ENCODE measurements around the gene HM13. TPM values are rescaled to one million over a fixed set of nuclear protein-coding genes. Genes with fewer than 3 reads are reported as not detected.

HM13 gene
- total and polyA plus RNA-seq, 8 donors: 98.9 to 282 (median 114) TPM

GRCh38 chr20:31489152-31489551 is 25.1 kb upstream of the HM13 start:
- ATAC-seq (no peak), DNase-seq (no peak)
- Histone ChIP-seq H3K27ac (no peak overlapping the region), H3K4me3 (no peak overlapping the region), H3K4me1 (peaks cover 0 to 7% of the 10 kb centered on the region in 2 donors), H3K36me3 (no peaks in the 10 kb centered on the region), H3K9me3 (no peaks in the 10 kb centered on the region), H3K27me3 (peaks cover 0 to 28% of the 10 kb centered on the region in 2 donors)
- TF ChIP-seq, protein P1, sequence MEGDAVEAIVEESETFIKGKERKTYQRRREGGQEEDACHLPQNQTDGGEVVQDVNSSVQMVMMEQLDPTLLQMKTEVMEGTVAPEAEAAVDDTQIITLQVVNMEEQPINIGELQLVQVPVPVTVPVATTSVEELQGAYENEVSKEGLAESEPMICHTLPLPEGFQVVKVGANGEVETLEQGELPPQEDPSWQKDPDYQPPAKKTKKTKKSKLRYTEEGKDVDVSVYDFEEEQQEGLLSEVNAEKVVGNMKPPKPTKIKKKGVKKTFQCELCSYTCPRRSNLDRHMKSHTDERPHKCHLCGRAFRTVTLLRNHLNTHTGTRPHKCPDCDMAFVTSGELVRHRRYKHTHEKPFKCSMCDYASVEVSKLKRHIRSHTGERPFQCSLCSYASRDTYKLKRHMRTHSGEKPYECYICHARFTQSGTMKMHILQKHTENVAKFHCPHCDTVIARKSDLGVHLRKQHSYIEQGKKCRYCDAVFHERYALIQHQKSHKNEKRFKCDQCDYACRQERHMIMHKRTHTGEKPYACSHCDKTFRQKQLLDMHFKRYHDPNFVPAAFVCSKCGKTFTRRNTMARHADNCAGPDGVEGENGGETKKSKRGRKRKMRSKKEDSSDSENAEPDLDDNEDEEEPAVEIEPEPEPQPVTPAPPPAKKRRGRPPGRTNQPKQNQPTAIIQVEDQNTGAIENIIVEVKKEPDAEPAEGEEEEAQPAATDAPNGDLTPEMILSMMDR (IDR thresholded peaks at IDR 0.05): no peak
- intact Hi-C loops (cut with DNase I): no loop called here

- intact Hi-C loops (cut with DNase I): no loop called here
- Histone ChIP-seq H3K27me3 (peaks cover 0 to 12% of the 10 kb centered on the region in 2 donors), H3K36me3 (no peaks in the 10 kb centered on the region), H3K27ac (no peak overlapping the region), H3K4me1 (peaks cover 0 to 3% of the 10 kb centered on the region in 2 donors), H3K9me3 (no peaks in the 10 kb centered on the region), H3K4me3 (no peak overlapping the region)
- ATAC-seq: no peak
- TF ChIP-seq, protein P1 (IDR thresholded peaks at IDR 0.05): no peak
- no peak for DNase-seq
These were observed 23.5 kb upstream of the HM13 start for GRCh38 chr20:31490752-31491151.

DNA sequence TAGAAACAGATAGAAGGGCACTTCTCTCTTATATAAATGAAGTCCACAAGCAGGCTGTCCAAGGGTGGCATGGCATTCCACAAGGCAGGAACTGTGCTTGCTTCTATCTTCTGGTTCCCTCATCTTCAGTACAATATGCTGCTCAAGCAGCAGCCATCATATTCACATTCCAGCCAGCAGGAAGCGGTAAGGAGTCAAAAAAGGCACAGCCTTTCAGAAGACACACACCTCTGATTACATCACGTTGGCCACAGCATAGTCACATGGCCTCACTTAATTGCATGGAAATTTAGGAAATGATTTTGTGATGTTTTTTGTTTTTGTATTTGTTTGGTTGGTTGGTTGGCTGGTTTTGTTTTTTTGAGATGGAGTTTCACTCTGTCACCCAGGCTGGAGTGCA is 20.1 kb upstream of the HM13 start:
- ATAC-seq: no peak
- Histone ChIP-seq H3K36me3 (no peaks in the 10 kb centered on the region), H3K27me3 (peaks cover 0 to 8% of the 10 kb centered on the region in 2 donors), H3K4me1 (peaks cover 0 to 5% of the 10 kb centered on the region in 2 donors), H3K4me3 (no peak overlapping the region), H3K9me3 (no peaks in the 10 kb centered on the region), H3K27ac (no peak overlapping the region)
- TF ChIP-seq, protein P1 (IDR thresholded peaks at IDR 0.05): peak in 1 of 2 donors; percentile 23
- intact Hi-C loops (cut with DNase I): no loop called here
- no peak for DNase-seq

DNA sequence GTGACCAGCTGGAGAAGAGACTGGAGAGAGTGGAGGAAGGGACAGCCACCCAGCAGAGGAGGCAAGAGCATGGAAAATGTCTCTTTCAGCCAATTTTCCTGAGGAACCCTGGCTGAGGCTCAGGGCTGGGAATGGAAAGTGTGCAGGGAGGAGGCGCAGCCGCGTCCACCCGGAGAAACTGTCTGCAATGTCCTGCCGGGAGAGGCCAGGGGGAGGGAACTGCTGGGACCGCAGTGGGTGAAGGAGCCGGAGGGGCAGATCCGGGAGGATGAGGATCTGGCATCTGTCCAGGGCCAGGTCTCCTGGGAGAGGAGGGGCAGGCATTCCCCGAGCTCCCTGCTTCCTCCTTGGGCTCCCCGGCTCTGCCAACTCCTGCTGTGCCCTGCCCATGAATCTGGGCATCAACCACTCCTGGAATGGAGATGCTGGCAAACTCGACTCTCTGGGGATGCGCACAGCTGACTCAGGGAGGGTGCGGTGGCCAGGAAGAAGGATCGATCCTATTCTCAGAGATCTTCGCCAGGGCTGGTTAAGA is 17.4 kb upstream of the HM13 start:
- peak; percentile 79 for ATAC-seq

GRCh38 chr20:31497838-31498540 is 16.3 kb upstream of the HM13 start:
- peaks cover 2 to 5% of the 10 kb centered on the region in 2 donors for H3K4me1 ChIP-seq
- ATAC-seq: no peak
- intact Hi-C loops (cut with DNase I): no loop called here
- no peaks in the 10 kb centered on the region for H3K9me3 ChIP-seq
- no peak for DNase-seq
- H3K27ac ChIP-seq: no peak overlapping the region
- peaks cover 0 to 8% of the 10 kb centered on the region in 2 donors for H3K27me3 ChIP-seq
- TF ChIP-seq, protein P1 (IDR thresholded peaks at IDR 0.05): no peak
- H3K36me3 ChIP-seq: no peaks in the 10 kb centered on the region
- no peak overlapping the region for H3K4me3 ChIP-seq

More for the DNA sequence above, 17.4 kb upstream of the HM13 start:
- intact Hi-C loops (cut with DNase I): no loop called here
- peak; percentile 67 to 92 (median 81) for DNase-seq
- Histone ChIP-seq H3K27me3 (peaks cover 0 to 8% of the 10 kb centered on the region in 2 donors), H3K9me3 (no peaks in the 10 kb centered on the region), H3K4me1 (peaks cover 0 to 5% of the 10 kb centered on the region in 2 donors), H3K36me3 (no peaks in the 10 kb centered on the region), H3K27ac (peak overlapping the region in 1 of 2 donors; percentile 64), H3K4me3 (no peak overlapping the region)
- TF ChIP-seq, protein P1 (IDR thresholded peaks at IDR 0.05): no peak

Measured in left lung (tissue), 10 donors.